HepG2 (cell line): ENCODE data around the gene RABEP2. TPM values are rescaled to one million over a fixed set of nuclear protein-coding genes. Genes with fewer than 3 reads are reported as not detected.

ENCODE experiments used
- AGO2 ChIP-seq: fragments of 200-400 bp; formaldehyde crosslinking; optimal IDR thresholded peaks from 2 replicates; pipeline ENCODE3; 2017; ENCODE audit warnings: mild to moderate bottlenecking, low read depth, low read length, moderate library complexity
- ESRRA ChIP-seq: sonication (generic); formaldehyde crosslinking; IDR thresholded peaks from 2 replicates; pipeline ENCODE4 v1.5.1; 2020; ENCODE audit warnings: mild to moderate bottlenecking, low read depth, missing genetic modification reagents
- KDM1A ChIP-seq: IDR thresholded peaks from 2 replicates; pipeline ENCODE4 v1.6.1; 2016; ENCODE audit warnings: missing compliant biosample characterization
- ZKSCAN5 ChIP-seq: sonication (generic); formaldehyde crosslinking; IDR thresholded peaks from 2 replicates; pipeline ENCODE4 v1.5.1; 2020; ENCODE audit warnings: mild to moderate bottlenecking, missing genetic modification reagents
- ZNF232 ChIP-seq: sonication (generic); formaldehyde crosslinking; IDR thresholded peaks from 2 replicates; pipeline ENCODE4 v1.4.0; 2020; ENCODE audit warnings: missing genetic modification reagents, borderline replicate concordance
- ZNF549 ChIP-seq: sonication (generic); formaldehyde crosslinking; IDR thresholded peaks from 2 replicates; pipeline ENCODE4 v1.5.0; 2020; ENCODE audit warnings: missing genetic modification reagents
- ZNF572 ChIP-seq: sonication (generic); formaldehyde crosslinking; IDR thresholded peaks from 2 replicates; pipeline ENCODE4 v1.5.1; 2020; ENCODE audit warnings: mild to moderate bottlenecking, missing genetic modification reagents
- ZSCAN29 ChIP-seq: sonication (generic); formaldehyde crosslinking; conservative IDR thresholded peaks from 2 replicates; pipeline ENCODE4 v1.4.0; 2020; ENCODE audit warnings: mild to moderate bottlenecking, missing genetic modification reagents
- polyA plus RNA-seq, 8 experiments: library from polyadenylated mRNA; depleted of rRNA in 3 of 8; stranded (reverse) in 7 of 8; unstranded in 1 of 8; fragments of >200 nt; fragmentation: Illumina TruSeq in 4 of 8; extraction: Trizol in 4 of 8; gene quantifications; 2 replicates each; pipeline versions ENCODE4 v1.2.1 to v1.2.3, GENCODE V29; 2011 to 2016; ENCODE audit warnings: low read depth in 4 of 8, missing spikeins in 1 of 8, mixed read lengths in 1 of 8; ENCODE audit not compliant: insufficient read depth in 1 of 8
- total RNA-seq, 5 experiments: library from RNA; depleted of rRNA; stranded (reverse); fragments of >200 nt; fragmentation: Illumina TruSeq; extraction: Trizol; gene quantifications; 2 replicates each; pipeline ENCODE4 v1.2.3, GENCODE V29; 2016; ENCODE audit warnings: low read depth in 1 of 5
- TF ChIP-seq, protein P1 (sequence below), 2 experiments: sonication (generic) in 1 of 2; formaldehyde crosslinking in 1 of 2; IDR thresholded peaks; 2 replicates each; pipeline versions ENCODE4 v1.6.1 to v1.9.0; 2014 to 2022; ENCODE audit warnings: antibody characterized with exemption in 1 of 2, borderline replicate concordance in 1 of 2, inconsistent platforms in 1 of 2, low read depth in 1 of 2, missing genetic modification reagents in 1 of 2
- TF ChIP-seq, protein P2 (sequence below): IDR thresholded peaks from 2 replicates; pipeline ENCODE4 v1.4.0; 2020; ENCODE audit warnings: mild to moderate bottlenecking, missing genetic modification reagents
- TF ChIP-seq, protein P3 (sequence below): sonication (generic); formaldehyde crosslinking; IDR thresholded peaks from 2 replicates; pipeline ENCODE4 v1.4.0; 2020; ENCODE audit warnings: mild to moderate bottlenecking, missing genetic modification reagents
- TF ChIP-seq, protein P4 (sequence below): IDR thresholded peaks from 2 replicates; pipeline ENCODE4 v1.6.1; 2016; ENCODE audit warnings: low read depth, control low read depth
- TF ChIP-seq, protein P5 (sequence below): sonication (generic); formaldehyde crosslinking; IDR thresholded peaks from 2 replicates; pipeline ENCODE4 v1.8.1; 2023; ENCODE audit warnings: mild to moderate bottlenecking, missing genetic modification reagents

Gene RABEP2
- total and polyA plus RNA-seq, 2 of the 13 experiments (the other 11 are each of a cell fraction or from before 2014, with no cell fraction given) = 10.8 to 18.4 TPM

DNA sequence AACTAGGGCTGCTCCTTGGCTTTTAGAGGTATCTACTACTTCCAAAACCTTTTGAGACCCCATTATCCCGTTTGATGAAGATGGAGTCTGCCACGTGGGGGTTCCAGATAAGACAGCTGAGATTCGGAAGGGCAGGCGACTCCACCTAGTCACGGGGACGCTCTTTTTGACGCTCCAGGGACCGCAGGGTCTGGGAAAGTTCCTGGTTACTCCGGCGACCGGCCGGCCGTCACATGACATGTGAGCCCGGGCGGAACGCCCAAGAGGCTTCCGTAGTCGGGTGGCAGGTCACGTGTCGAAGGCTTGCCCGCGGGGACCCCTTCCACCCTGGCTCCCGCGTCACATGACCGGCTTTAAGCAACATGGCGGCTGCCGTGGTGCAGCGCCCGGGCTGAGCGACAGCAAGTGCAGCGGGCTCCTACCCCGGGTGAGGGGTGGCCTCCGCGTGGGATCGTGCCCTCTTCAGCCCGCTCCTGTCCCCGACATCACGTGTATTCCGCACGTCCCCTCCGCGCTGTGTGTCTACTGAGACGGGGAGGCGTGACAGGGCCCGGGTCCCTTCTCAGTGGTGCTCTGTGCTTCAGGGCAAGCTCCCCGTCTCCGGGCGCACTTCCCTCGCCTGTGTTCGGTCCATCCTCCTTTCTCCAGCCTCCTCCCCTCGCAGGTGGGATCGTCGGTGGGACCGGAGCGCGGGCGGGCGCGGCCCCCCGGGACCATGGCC is 49.6 kb upstream of the RABEP2 start, which contains the start of gene SPNS1 (continued):
- TF ChIP-seq, protein P1, sequence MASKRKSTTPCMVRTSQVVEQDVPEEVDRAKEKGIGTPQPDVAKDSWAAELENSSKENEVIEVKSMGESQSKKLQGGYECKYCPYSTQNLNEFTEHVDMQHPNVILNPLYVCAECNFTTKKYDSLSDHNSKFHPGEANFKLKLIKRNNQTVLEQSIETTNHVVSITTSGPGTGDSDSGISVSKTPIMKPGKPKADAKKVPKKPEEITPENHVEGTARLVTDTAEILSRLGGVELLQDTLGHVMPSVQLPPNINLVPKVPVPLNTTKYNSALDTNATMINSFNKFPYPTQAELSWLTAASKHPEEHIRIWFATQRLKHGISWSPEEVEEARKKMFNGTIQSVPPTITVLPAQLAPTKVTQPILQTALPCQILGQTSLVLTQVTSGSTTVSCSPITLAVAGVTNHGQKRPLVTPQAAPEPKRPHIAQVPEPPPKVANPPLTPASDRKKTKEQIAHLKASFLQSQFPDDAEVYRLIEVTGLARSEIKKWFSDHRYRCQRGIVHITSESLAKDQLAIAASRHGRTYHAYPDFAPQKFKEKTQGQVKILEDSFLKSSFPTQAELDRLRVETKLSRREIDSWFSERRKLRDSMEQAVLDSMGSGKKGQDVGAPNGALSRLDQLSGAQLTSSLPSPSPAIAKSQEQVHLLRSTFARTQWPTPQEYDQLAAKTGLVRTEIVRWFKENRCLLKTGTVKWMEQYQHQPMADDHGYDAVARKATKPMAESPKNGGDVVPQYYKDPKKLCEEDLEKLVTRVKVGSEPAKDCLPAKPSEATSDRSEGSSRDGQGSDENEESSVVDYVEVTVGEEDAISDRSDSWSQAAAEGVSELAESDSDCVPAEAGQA (IDR thresholded peaks at IDR 0.05; ENCODE audit: low read depth) = peak; percentile 87
- TF ChIP-seq, protein P1 (CRISPR knock-in tag; IDR thresholded peaks at IDR 0.05; ENCODE audit: borderline replicate concordance) = peak; percentile 90; the same call in 1 of the 2 replicates
- TF ChIP-seq ZNF572 (CRISPR knock-in tag) = peak; percentile 99
- 0 out of 2 replicates have a peak, but pooled peaks have one; percentile 21 for TF ChIP-seq ZKSCAN5 (CRISPR knock-in tag)
- peak; percentile 81 for TF ChIP-seq ESRRA (CRISPR knock-in tag)
- TF ChIP-seq, protein P2, sequence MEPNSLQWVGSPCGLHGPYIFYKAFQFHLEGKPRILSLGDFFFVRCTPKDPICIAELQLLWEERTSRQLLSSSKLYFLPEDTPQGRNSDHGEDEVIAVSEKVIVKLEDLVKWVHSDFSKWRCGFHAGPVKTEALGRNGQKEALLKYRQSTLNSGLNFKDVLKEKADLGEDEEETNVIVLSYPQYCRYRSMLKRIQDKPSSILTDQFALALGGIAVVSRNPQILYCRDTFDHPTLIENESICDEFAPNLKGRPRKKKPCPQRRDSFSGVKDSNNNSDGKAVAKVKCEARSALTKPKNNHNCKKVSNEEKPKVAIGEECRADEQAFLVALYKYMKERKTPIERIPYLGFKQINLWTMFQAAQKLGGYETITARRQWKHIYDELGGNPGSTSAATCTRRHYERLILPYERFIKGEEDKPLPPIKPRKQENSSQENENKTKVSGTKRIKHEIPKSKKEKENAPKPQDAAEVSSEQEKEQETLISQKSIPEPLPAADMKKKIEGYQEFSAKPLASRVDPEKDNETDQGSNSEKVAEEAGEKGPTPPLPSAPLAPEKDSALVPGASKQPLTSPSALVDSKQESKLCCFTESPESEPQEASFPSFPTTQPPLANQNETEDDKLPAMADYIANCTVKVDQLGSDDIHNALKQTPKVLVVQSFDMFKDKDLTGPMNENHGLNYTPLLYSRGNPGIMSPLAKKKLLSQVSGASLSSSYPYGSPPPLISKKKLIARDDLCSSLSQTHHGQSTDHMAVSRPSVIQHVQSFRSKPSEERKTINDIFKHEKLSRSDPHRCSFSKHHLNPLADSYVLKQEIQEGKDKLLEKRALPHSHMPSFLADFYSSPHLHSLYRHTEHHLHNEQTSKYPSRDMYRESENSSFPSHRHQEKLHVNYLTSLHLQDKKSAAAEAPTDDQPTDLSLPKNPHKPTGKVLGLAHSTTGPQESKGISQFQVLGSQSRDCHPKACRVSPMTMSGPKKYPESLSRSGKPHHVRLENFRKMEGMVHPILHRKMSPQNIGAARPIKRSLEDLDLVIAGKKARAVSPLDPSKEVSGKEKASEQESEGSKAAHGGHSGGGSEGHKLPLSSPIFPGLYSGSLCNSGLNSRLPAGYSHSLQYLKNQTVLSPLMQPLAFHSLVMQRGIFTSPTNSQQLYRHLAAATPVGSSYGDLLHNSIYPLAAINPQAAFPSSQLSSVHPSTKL (CRISPR knock-in tag) = peak; percentile 82
- TF ChIP-seq KDM1A (CRISPR knock-in tag) = no peak; the same call in 1 of the 2 replicates
- peak; percentile 86; the same call in 1 of the 2 replicates for TF ChIP-seq ZNF232 (CRISPR knock-in tag)
- TF ChIP-seq, protein P3, sequence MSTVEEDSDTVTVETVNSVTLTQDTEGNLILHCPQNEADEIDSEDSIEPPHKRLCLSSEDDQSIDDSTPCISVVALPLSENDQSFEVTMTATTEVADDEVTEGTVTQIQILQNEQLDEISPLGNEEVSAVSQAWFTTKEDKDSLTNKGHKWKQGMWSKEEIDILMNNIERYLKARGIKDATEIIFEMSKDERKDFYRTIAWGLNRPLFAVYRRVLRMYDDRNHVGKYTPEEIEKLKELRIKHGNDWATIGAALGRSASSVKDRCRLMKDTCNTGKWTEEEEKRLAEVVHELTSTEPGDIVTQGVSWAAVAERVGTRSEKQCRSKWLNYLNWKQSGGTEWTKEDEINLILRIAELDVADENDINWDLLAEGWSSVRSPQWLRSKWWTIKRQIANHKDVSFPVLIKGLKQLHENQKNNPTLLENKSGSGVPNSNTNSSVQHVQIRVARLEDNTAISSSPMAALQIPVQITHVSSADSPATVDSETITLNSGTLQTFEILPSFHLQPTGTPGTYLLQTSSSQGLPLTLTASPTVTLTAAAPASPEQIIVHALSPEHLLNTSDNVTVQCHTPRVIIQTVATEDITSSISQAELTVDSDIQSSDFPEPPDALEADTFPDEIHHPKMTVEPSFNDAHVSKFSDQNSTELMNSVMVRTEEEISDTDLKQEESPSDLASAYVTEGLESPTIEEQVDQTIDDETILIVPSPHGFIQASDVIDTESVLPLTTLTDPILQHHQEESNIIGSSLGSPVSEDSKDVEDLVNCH = no peak
- TF ChIP-seq ZSCAN29 (CRISPR knock-in tag) = peak; percentile 87; the same call in 1 of the 2 replicates
- peak; percentile 85 for TF ChIP-seq AGO2
- TF ChIP-seq, protein P4, sequence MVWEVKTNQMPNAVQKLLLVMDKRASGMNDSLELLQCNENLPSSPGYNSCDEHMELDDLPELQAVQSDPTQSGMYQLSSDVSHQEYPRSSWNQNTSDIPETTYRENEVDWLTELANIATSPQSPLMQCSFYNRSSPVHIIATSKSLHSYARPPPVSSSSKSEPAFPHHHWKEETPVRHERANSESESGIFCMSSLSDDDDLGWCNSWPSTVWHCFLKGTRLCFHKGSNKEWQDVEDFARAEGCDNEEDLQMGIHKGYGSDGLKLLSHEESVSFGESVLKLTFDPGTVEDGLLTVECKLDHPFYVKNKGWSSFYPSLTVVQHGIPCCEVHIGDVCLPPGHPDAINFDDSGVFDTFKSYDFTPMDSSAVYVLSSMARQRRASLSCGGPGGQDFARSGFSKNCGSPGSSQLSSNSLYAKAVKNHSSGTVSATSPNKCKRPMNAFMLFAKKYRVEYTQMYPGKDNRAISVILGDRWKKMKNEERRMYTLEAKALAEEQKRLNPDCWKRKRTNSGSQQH (CRISPR knock-in tag) = peak; percentile 97
- TF ChIP-seq, protein P5, sequence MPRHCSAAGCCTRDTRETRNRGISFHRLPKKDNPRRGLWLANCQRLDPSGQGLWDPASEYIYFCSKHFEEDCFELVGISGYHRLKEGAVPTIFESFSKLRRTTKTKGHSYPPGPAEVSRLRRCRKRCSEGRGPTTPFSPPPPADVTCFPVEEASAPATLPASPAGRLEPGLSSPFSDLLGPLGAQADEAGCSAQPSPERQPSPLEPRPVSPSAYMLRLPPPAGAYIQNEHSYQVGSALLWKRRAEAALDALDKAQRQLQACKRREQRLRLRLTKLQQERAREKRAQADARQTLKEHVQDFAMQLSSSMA (CRISPR knock-in tag) = peak; percentile 84; the same call in 1 of the 2 replicates
- TF ChIP-seq ZNF549 (CRISPR knock-in tag) = 0 out of 2 replicates have a peak, but pooled peaks have one; percentile 55
